T-helper 22 cell (primary cell): ENCODE measurements around the gene HDDC3.
"Not testable (repeated sequence)": the region's sequence is repeated elsewhere in the genome, so short reads cannot be mapped to it uniquely, and the experiment has no call there.

Experiments used
- DNase-seq: peaks from one replicate; pipeline ENCODE4 v3.0.0-alpha.2; 2020; ENCODE audit warnings: low read depth

HDDC3 gene

GRCh38 chr15:90909976-90910375 is 22.4 kb downstream of the HDDC3 start:
- DNase-seq: no peak

GRCh38 chr15:90909449-90909848 is 22.9 kb downstream of the HDDC3 start:
- not testable (repeated sequence) for DNase-seq

GRCh38 chr15:90907838-90908507 is 24.4 kb downstream of the HDDC3 start:
- no peak for DNase-seq

- DNase-seq: no peak
Measured at GRCh38 chr15:90907051-90907660, 25.2 kb downstream of the HDDC3 start.

- DNase-seq: no peak
Measured at GRCh38 chr15:90906181-90906849, 26.0 kb downstream of the HDDC3 start.

- no peak for DNase-seq
Measured at GRCh38 chr15:90905306-90906180, 26.8 kb downstream of the HDDC3 start.

GRCh38 chr15:90904746-90905145 is 27.6 kb downstream of the HDDC3 start:
- DNase-seq: no peak

- DNase-seq: no peak
Measured at GRCh38 chr15:90903733-90904536, 28.4 kb downstream of the HDDC3 start.

GRCh38 chr15:90902840-90903732 is 29.3 kb downstream of the HDDC3 start, which contains the start of gene MAN2A2:
MAN2A2 (plus strand) TSS chr15:90903302; CDS start chr15:90904208, 906 bp downstream.
- peak; percentile 29 for DNase-seq

GRCh38 chr15:90902040-90902839 is 30.1 kb downstream of the HDDC3 start:
- peak; percentile 36 for DNase-seq

- no peak for DNase-seq
Measured at GRCh38 chr15:90901175-90902039, 30.9 kb downstream of the HDDC3 start.

- not testable (repeated sequence) for DNase-seq
Measured at GRCh38 chr15:90897131-90897655, 35.2 kb downstream of the HDDC3 start.

GRCh38 chr15:90895571-90896117 is 36.7 kb downstream of the HDDC3 start:
- no peak for DNase-seq

- DNase-seq: no peak
Measured at GRCh38 chr15:90893175-90894090, 38.9 kb downstream of the HDDC3 start.

- no peak for DNase-seq
Measured at GRCh38 chr15:90892498-90893174, 39.7 kb downstream of the HDDC3 start.

- DNase-seq: no peak
Measured at GRCh38 chr15:90892023-90892422, 40.3 kb downstream of the HDDC3 start.
